Measurements from ENCODE around the gene PRDM16. TPM values are rescaled to one million over a fixed set of nuclear protein-coding genes. Genes with fewer than 3 reads are reported as not detected.
A peak's percentile ranks its signal among the peaks of the same experiment; 100 is the strongest.

The PRDM16 gene
- total and polyA plus RNA-seq, 2 of the 8 experiments (the other 6 are each of a cell fraction or from before 2014, with no cell fraction given), result 0.39 to 0.43 TPM

- DNase-seq (ENCODE audit: low read depth in 1 of 2, low spot score in 2 of 2), result no peak
- ChIA-PET CTCF (ENCODE audit: partially characterized antibody) (interaction anchor here (0.6 kb wide), 2 partner anchors 16 to 20 kb away, joined by 3 read pairs; no protein-coding TSS in a partner anchor), POLR2A (ENCODE audit: partially characterized antibody) (no interaction called here)
- Histone ChIP-seq H2AFZ (ENCODE audit: low read length) (no peak overlapping the region), H3K36me3 (ENCODE audit: control insufficient read depth in 2 of 4, insufficient read depth in 4 of 4, low read length in 3 of 4) (no peaks in the 10 kb centered on the region), H4K20me1 (replicated peaks in 1 of 2; ENCODE audit: control insufficient read depth in 1 of 2, insufficient read depth in 2 of 2, low read length in 2 of 2) (no peaks in the 10 kb centered on the region), H3K9me3 (ENCODE audit: insufficient read depth in 2 of 2, low read depth in 1 of 2, low read length in 1 of 2) (no peaks in the 10 kb centered on the region), H4K8ac (ENCODE audit: extremely low read depth, insufficient read depth, low read length) (no peak overlapping the region), H3K79me2 (ENCODE audit: control insufficient read depth in 1 of 2, insufficient read depth in 2 of 2, low read length in 2 of 2) (no peaks in the 10 kb centered on the region), H3K18ac (ENCODE audit: extremely low read depth, low read length) (no peak overlapping the region), H3K4me3 (ENCODE audit: extremely low read depth in 1 of 4, insufficient read depth in 2 of 4, low read depth in 3 of 4, low read length in 4 of 4) (no peak overlapping the region), H2BK5ac (ENCODE audit: low read depth, low read length) (no peak overlapping the region), H3K27ac (ENCODE audit: low read depth, low read length) (no peak overlapping the region), H3K14ac (ENCODE audit: insufficient read length) (no peak overlapping the region), H2BK120ac (replicated peaks; ENCODE audit: low read depth, low read length) (no peak overlapping the region), H2AK5ac (ENCODE audit: low read depth, low read length) (no peak overlapping the region), H3K27me3 (replicated peaks in 1 of 4; ENCODE audit: control insufficient read depth in 3 of 4, extremely low read depth in 1 of 4, insufficient read depth in 3 of 4, low read length in 3 of 4) (no peaks in the 10 kb centered on the region; a peak in 1 of 7 replicates), H4K91ac (replicated peaks; ENCODE audit: insufficient read length, low read length) (peak overlapping the region; percentile 40), H3K4me1 (replicated peaks in 1 of 4; ENCODE audit: control insufficient read depth in 3 of 4, insufficient read depth in 4 of 4, low read length in 3 of 4) (no peaks in the 10 kb centered on the region; a peak in 1 of 7 replicates), H3K79me1 (ENCODE audit: low read depth, low read length) (no peaks in the 10 kb centered on the region), H4K5ac (ENCODE audit: insufficient read length, low read depth, low read length) (no peak overlapping the region), H3K56ac (replicated peaks; ENCODE audit: insufficient read length, low read depth, low read length) (no peak overlapping the region), H3K23me2 (ENCODE audit: low read depth, low read length) (no peaks in the 10 kb centered on the region), H3K9ac (replicated peaks in 1 of 4; ENCODE audit: extremely low read depth in 1 of 4, low read depth in 3 of 4, low read length in 3 of 4) (no peak overlapping the region), H2BK15ac (ENCODE audit: low read length) (no peak overlapping the region), H3K23ac (ENCODE audit: insufficient read length) (no peak overlapping the region), H3K4me2 (ENCODE audit: insufficient read depth in 1 of 2, low read depth in 2 of 2, low read length in 2 of 2) (no peak overlapping the region), H3K4ac (replicated peaks; ENCODE audit: insufficient read length, low read depth, low read length) (no peak overlapping the region), H2BK20ac (ENCODE audit: low read length) (no peak overlapping the region), H2BK12ac (ENCODE audit: low read depth, low read length) (no peak overlapping the region)
- no peak for FAIRE-seq
- 83% methylated on average over 11 of the region's 11 CpGs; no CpG with 5 or more reads in 1 of the 2 experiments for WGBS, 2 experiments (ENCODE audit: extremely low coverage in 1 of 2, insufficient coverage in 1 of 2, insufficient read length in 1 of 2, insufficient replicate concordance in 2 of 2, low coverage in 1 of 2, low lambda C conversion rate in 2 of 2, missing lambda C conversion rate in 1 of 2)
- TF ChIP-seq NRF1 (IDR thresholded peaks at IDR 0.05; ENCODE audit: low read depth, low read length) (no peak), TBP (IDR thresholded peaks at IDR 0.05; ENCODE audit: low read depth, low read length) (no peak), USF2 (IDR thresholded peaks at IDR 0.05; ENCODE audit: low read length) (no peak), SIX5 (IDR thresholded peaks at IDR 0.05; ENCODE audit: low read depth, low read length) (no peak), ASH2L (IDR thresholded peaks at IDR 0.05; ENCODE audit: low read length) (no peak), KDM4A (IDR thresholded peaks at IDR 0.05; ENCODE audit: low read depth, low read length, severe bottlenecking) (no peak), CTCF (IDR thresholded peaks at IDR 0.05; ENCODE audit: control extremely low read depth in 1 of 3, insufficient read depth in 1 of 3, low read depth in 1 of 3, low read length in 3 of 3) (no peak), NANOG (IDR thresholded peaks at IDR 0.05; ENCODE audit: insufficient read depth, low read depth, low read length, poor library complexity, severe bottlenecking) (no peak), ATF2 (IDR thresholded peaks at IDR 0.05; ENCODE audit: low read length) (no peak)
Observed at GRCh38 chr1:3304246-3304645, 235.2 kb downstream of the PRDM16 start.

All from H1 (cell line).